Activated T-helper 17 cell treated with anti-CD3 and anti-CD28 coated beads, Interleukin-2, amount 50 U/mL, for 72 hours (primary cell): Measurements from ENCODE around the gene NFKBIE. TPM values are rescaled to one million over a fixed set of nuclear protein-coding genes. Genes with fewer than 3 reads are reported as not detected.

Source experiments
- ATAC-seq: fragments of 150-1000 bp; cut with Tn5 transposase; replicated peaks from 2 replicates; pipeline ENCODE4 v1.10.0; 2021; ENCODE audit warnings: mild to moderate bottlenecking, moderate library complexity
- H3K27ac Mint-ChIP-seq: one replicate; pipeline ENCODE4 v1.8.0; 2022; ENCODE audit warnings: mixed read lengths
- H3K27me3 Mint-ChIP-seq: one replicate; pipeline ENCODE4 v1.8.0; 2022; ENCODE audit warnings: mixed read lengths
- H3K36me3 Mint-ChIP-seq: one replicate; pipeline ENCODE4 v1.8.0; 2022; ENCODE audit warnings: low read depth, mild to moderate bottlenecking, mixed read lengths
- H3K4me1 Mint-ChIP-seq: one replicate; pipeline ENCODE4 v1.8.0; 2022; ENCODE audit warnings: mixed read lengths
- H3K4me3 Mint-ChIP-seq: one replicate; pipeline ENCODE4 v1.8.0; 2022; ENCODE audit warnings: mild to moderate bottlenecking, mixed read lengths
- H3K9me3 Mint-ChIP-seq: one replicate; pipeline ENCODE4 v1.8.0; 2022; ENCODE audit warnings: mixed read lengths
- total RNA-seq, 2 donors: library from RNA; stranded (reverse); gene quantifications; one replicate each; pipeline ENCODE4 v1.2.3, GENCODE V29; 2022

The NFKBIE gene
- total RNA-seq, 2 donors from 2014 or later = 20.5 to 26.9 TPM

GRCh38 chr6:44228031-44228430 is 37.3 kb downstream of the NFKBIE start:
- Mint-ChIP-seq H3K4me1 (peaks cover 12% of the 10 kb centered on the region), H3K9me3 (no peaks in the 10 kb centered on the region), H3K36me3 (peaks cover 53% of the 10 kb centered on the region), H3K4me3 (no peak overlapping the region), H3K27me3 (no peaks in the 10 kb centered on the region), H3K27ac (no peak overlapping the region)
- no peak for ATAC-seq

- Mint-ChIP-seq H3K9me3 (no peaks in the 10 kb centered on the region), H3K4me3 (no peak overlapping the region), H3K27ac (no peak overlapping the region), H3K36me3 (peaks cover 45% of the 10 kb centered on the region), H3K27me3 (no peaks in the 10 kb centered on the region), H3K4me1 (peaks cover 16% of the 10 kb centered on the region)
- ATAC-seq = no peak
These were observed 38.1 kb downstream of the NFKBIE start for GRCh38 chr6:44227148-44227793.

DNA sequence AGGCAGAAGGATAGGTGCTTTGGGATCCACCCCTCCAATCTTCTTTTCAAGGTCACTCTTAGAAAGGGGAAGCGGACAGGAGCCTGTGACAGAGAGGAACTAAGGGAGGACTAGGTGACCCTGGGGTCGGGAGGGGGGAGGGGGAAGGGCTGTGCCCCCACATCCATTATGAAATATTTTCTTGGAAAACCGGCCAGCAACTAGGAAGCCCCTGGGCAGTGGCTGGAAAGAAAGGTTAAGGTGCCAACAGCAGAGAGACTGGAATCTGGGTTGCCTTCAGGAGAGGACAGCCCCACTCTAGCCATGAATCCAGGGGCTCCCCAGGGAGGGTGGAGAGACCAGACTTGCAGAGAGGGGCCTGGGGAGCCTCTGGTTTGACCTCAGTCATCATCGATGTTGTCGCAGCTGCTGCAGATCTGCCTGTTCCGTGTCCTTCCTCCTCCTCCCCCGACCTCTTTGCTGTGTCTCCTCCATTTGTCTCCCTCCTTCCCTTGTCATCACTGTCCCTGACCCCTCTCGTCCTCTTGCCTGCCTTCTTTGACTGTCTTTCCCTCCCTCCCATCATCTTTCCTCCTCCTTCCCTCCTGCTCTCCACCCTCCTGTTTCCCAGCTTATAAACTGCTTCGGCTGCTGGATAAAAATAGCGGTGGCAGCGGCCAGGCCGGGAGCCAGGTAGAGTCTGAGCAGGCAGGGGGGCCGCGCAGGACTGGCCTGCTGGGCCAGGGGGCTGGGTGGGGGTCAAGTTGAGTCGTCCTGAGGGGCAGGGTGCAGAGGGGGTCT is 38.8 kb downstream of the NFKBIE start:
- no peak for ATAC-seq
- no peaks in the 10 kb centered on the region for H3K27me3 Mint-ChIP-seq
- H3K4me1 Mint-ChIP-seq = peaks cover 16% of the 10 kb centered on the region
- H3K4me3 Mint-ChIP-seq = no peak overlapping the region
- H3K36me3 Mint-ChIP-seq = peaks cover 38% of the 10 kb centered on the region
- H3K9me3 Mint-ChIP-seq = no peaks in the 10 kb centered on the region
- H3K27ac Mint-ChIP-seq = no peak overlapping the region

DNA sequence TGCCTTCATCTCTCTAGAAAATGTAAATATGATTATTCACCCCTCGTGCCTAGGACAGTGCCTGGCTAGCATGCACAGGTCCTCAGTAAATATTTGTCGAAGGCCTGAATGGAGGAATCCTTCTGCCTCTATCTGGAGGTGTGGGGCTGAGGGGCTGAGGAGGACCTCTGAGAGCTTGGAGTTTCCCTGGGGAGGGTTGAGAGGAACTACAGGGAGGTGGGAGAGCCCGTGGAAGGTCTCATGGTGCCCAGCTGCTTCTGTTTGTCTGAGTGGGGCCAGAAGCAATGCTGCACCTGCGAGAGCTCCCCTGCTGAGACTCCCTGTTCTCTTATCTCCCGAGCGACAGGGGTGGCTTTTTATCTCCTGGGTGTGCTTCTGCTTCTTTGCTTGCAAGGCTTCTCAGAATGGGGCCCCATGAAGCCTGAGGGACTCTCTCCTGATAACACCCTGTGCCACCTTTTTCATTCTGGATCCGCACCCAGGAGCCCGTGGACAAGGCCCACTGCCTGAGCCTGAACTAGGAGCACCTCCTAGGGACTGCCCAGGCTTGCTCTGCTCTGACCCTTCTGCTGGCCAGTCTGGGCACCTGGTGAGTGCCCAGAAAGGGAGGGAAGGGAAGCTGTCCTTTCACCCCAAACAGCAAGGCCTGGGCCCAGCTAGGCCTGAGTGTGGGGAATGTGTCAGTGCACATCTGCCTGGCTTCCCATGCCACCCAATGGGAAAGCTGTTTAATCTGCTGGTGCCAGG is 39.6 kb downstream of the NFKBIE start:
- peaks cover 30% of the 10 kb centered on the region for H3K36me3 Mint-ChIP-seq
- peaks cover 16% of the 10 kb centered on the region for H3K4me1 Mint-ChIP-seq

GRCh38 chr6:44224965-44225305 is 40.4 kb downstream of the NFKBIE start:
- no peaks in the 10 kb centered on the region for H3K9me3 Mint-ChIP-seq
- H3K27ac Mint-ChIP-seq = peak overlapping the region; percentile 80
- H3K4me1 Mint-ChIP-seq = peaks cover 16% of the 10 kb centered on the region
- ATAC-seq = no peak
- H3K36me3 Mint-ChIP-seq = peaks cover 22% of the 10 kb centered on the region
- H3K27me3 Mint-ChIP-seq = no peaks in the 10 kb centered on the region
- peak overlapping the region; percentile 92 for H3K4me3 Mint-ChIP-seq

More for the DNA sequence above, 39.6 kb downstream of the NFKBIE start:
- Mint-ChIP-seq H3K9me3 (no peaks in the 10 kb centered on the region), H3K27me3 (no peaks in the 10 kb centered on the region), H3K27ac (no peak overlapping the region), H3K4me3 (peak overlapping the region; percentile 92)
- no peak for ATAC-seq

- Mint-ChIP-seq H3K4me3 (peak overlapping the region; percentile 92), H3K36me3 (peaks cover 16% of the 10 kb centered on the region), H3K9me3 (no peaks in the 10 kb centered on the region), H3K27ac (peak overlapping the region; percentile 80), H3K27me3 (no peaks in the 10 kb centered on the region), H3K4me1 (peaks cover 16% of the 10 kb centered on the region)
- ATAC-seq = peak; percentile 22
These were observed 41.1 kb downstream of the NFKBIE start for GRCh38 chr6:44224029-44224964.

DNA sequence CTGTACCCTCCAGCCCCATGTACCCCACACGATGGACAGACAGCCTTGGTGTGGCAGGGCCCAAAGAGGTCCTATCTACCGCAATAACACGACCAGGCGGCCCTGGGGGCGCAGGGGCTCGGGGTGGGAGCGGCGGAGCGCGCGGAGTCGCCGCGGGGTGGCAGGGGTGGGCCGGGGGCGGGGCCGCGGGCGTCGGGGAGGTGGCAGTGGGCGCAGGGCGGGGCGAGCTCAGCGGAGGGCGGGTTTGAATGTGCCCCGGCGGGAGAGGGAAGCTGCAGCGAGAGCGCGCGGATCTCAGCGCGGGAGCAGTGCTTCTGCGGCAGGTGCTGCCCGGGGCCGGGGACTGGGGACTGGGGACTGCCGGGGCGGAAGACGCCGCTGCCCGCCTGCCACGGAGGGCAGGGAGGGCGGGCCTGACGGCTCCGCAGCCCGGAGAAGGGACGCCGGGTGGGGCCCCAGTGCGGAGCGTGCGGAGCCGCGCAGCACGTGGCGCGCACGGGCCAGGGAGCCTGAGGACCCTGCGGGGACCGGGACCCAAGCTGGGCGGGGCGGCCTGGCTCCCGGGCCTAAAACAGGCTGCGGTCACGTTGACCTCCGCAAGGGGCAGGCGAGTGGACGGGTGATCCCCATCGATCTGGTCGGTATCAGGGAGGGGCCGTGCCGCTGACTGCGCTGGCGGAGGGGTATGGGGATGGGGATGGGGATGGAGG is 41.9 kb downstream of the NFKBIE start, which contains the start of gene SLC29A1:
Gene SLC29A1 (plus strand): TSS at position 277 of the 710 bp plus-strand sequence. CDS start 3,719 bp downstream, outside the sequence.
- peak within 1 kb of the TSS; percentile 80 for H3K27ac Mint-ChIP-seq
- H3K9me3 Mint-ChIP-seq = no peaks in the 10 kb centered on the region
- ATAC-seq = peak; percentile 77
- peaks cover 16% of the 10 kb centered on the region for H3K4me1 Mint-ChIP-seq
- peak within 1 kb of the TSS; percentile 92 for H3K4me3 Mint-ChIP-seq
- H3K27me3 Mint-ChIP-seq = no peaks in the 10 kb centered on the region
- H3K36me3 Mint-ChIP-seq = peaks cover 8% of the 10 kb centered on the region

GRCh38 chr6:44222486-44223318 is 42.6 kb downstream of the NFKBIE start:
- peak overlapping the region; percentile 42 for H3K27ac Mint-ChIP-seq
- no peaks in the 10 kb centered on the region for H3K27me3 Mint-ChIP-seq

DNA sequence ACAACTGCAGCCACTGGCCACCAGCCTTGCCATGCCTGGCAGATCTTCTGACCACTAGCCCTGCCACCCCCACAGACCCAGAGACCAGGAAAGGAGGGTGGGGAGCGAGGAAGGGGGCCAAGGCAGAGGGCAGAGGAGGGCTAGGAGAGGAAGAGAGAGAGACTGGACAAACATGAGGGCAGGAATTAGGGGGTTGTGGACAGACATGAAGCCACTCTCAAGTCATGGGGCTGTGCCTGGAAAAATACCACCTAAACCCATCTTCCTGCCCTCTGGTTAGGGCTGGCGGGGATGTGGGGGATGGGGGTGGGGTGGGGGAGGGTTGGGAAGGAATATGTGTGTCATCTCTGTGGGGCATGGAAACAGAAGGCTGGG is 43.4 kb downstream of the NFKBIE start:
- peaks cover 8% of the 10 kb centered on the region for H3K36me3 Mint-ChIP-seq
- no peak for ATAC-seq
- H3K27me3 Mint-ChIP-seq = no peaks in the 10 kb centered on the region
- H3K9me3 Mint-ChIP-seq = no peaks in the 10 kb centered on the region
- peak overlapping the region; percentile 1 for H3K4me3 Mint-ChIP-seq
- no peak overlapping the region for H3K27ac Mint-ChIP-seq
- peaks cover 16% of the 10 kb centered on the region for H3K4me1 Mint-ChIP-seq

More at GRCh38 chr6:44222486-44223318, 42.6 kb downstream of the NFKBIE start:
- ATAC-seq = peak; percentile 26
- Mint-ChIP-seq H3K4me1 (peaks cover 16% of the 10 kb centered on the region), H3K4me3 (peak overlapping the region; percentile 92), H3K36me3 (peaks cover 8% of the 10 kb centered on the region), H3K9me3 (no peaks in the 10 kb centered on the region)

GRCh38 chr6:44221291-44221960 is 43.9 kb downstream of the NFKBIE start:
- Mint-ChIP-seq H3K9me3 (no peaks in the 10 kb centered on the region), H3K4me1 (peaks cover 16% of the 10 kb centered on the region), H3K27ac (peak overlapping the region; percentile 8), H3K36me3 (peaks cover 8% of the 10 kb centered on the region), H3K27me3 (peaks cover 3% of the 10 kb centered on the region), H3K4me3 (peak overlapping the region; percentile 1)
- peak; percentile 67 for ATAC-seq

GRCh38 chr6:44220913-44221290 is 44.4 kb downstream of the NFKBIE start:
- no peaks in the 10 kb centered on the region for H3K9me3 Mint-ChIP-seq
- peaks cover 8% of the 10 kb centered on the region for H3K36me3 Mint-ChIP-seq
- no peak for ATAC-seq
- peak overlapping the region; percentile 1 for H3K4me3 Mint-ChIP-seq
- H3K4me1 Mint-ChIP-seq = peaks cover 16% of the 10 kb centered on the region
- peaks cover 3% of the 10 kb centered on the region for H3K27me3 Mint-ChIP-seq
- H3K27ac Mint-ChIP-seq = peak overlapping the region; percentile 8
